GM15510 (cell line): ENCODE data around the gene PYURF.

Experiments used
- POLR2A ChIP-seq: IDR thresholded peaks from 3 replicates; pipeline ENCODE4 v1.6.1; 2011; ENCODE audit warnings: borderline replicate concordance; ENCODE audit not compliant: insufficient read length; ENCODE audit errors: extremely low read depth

Gene PYURF, protein sequence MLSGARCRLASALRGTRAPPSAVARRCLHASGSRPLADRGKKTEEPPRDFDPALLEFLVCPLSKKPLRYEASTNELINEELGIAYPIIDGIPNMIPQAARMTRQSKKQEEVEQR

DNA sequence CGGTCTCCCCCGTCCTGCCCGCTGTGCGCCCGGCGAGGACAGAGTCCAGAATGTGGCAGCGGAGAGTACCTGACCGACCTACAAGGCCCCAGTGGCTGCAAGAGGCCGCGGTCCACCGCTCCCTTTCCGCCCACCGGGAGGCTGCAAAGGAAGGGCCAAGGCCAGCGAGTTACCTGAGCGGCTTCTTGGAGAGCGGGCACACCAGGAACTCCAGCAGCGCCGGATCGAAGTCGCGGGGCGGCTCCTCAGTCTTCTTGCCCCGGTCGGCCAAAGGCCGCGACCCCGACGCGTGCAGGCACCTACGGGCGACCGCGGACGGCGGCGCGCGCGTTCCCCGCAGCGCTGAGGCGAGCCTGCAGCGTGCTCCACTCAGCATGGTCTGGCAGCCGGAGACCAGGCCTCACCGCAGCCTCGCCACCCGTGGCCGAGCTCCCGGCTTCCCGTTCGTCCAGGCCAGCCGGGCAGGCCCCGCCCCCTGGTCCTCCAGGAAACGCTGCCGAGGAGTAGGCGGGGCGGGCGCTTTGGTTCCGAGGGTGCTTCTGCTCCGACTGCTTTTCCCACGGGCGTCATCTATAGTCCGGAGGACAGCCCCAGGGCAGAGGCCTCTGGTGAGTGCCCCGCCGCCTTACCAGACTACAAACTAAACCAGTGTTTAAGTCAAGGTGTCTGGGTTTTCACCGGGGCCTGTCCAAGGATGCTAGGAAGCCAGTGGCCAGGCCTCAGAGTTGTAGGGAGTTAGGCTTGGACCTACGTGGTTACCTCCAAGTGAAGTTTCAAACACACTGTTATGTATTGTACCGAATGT is at the start of gene PYURF:
TSS of gene PYURF (minus strand) at position 452 of the 805 bp plus-strand sequence. CDS start at position 376, 76 bp downstream.
- TF ChIP-seq POLR2A = peak; percentile 92

DNA sequence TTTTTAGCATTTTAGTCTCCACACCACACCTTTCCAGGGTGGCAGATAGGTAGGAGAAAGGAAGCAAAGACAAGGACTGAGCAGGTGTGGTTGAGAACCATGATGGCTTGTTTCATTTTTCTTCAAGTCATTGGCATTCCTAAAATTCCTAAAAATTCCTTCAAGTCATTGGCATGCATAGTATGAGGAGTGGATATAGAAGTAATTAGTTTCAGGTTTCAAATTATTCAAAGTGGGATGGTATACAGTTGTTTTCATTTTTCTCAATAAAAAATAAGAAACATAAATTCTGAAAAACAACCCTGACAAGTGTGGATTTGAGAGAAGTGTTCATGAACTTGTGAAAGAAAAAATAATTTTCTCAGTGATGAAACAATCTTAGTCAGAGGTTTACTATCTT is 46.4 kb upstream of the PYURF start:
- TF ChIP-seq POLR2A = no peak

DNA sequence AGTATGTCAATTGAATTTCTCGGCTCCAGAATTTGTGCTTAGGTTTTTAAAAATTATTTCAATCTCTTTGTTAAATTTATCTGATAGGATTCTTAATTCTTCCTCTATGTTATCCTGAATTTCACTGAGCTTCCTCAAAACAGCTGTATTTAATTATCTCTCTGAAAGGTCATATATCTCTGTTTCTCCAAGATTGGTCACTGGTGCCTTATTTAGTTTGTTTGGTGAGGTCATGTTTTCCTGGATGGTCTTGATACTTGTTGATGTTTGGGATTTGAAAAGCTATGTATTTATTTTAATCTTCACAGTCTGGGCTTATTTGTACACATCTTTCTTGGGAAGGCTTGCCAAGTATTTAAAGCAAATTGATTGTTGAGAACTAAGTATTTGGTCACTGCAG is 44.0 kb upstream of the PYURF start:
- TF ChIP-seq POLR2A = no peak

DNA sequence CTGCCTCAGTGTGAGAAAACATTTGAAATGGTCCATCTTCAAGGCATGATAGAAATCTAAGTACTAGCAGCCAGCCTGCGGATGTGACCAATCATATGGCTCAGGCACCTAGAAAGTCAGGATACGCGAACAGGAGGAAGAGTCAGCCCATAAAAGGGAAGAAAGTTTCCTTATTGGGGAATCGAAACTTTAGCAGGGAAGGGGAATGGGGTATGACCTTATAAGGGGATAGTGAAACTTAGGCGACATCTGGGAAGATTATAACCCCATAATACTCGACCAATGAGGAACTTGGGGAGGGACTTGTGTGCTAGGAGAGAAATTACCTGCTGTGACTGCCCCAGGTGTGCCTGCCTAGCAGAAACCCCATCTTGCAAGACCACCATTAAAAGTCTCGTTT is 26.2 kb upstream of the PYURF start:
- no peak for TF ChIP-seq POLR2A

DNA sequence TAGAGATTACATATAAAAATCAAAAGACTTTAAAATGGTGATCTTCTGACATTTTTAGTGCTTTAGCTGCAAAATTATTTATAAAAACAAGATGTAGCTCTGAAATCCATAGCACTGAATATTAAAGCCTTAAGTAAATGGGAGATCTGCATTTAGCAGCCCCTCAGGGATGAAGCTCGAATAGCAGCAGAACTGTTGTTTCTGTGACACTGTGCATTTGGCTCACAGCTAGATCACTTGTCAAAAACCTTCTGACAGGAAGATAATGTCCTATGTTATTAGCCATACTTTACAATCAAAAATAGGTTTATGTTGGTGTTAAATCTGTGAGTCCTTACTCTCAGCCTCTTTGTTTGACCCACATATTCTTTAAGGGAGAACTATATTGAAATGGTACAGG is 14.1 kb upstream of the PYURF start:
- no peak for TF ChIP-seq POLR2A

DNA sequence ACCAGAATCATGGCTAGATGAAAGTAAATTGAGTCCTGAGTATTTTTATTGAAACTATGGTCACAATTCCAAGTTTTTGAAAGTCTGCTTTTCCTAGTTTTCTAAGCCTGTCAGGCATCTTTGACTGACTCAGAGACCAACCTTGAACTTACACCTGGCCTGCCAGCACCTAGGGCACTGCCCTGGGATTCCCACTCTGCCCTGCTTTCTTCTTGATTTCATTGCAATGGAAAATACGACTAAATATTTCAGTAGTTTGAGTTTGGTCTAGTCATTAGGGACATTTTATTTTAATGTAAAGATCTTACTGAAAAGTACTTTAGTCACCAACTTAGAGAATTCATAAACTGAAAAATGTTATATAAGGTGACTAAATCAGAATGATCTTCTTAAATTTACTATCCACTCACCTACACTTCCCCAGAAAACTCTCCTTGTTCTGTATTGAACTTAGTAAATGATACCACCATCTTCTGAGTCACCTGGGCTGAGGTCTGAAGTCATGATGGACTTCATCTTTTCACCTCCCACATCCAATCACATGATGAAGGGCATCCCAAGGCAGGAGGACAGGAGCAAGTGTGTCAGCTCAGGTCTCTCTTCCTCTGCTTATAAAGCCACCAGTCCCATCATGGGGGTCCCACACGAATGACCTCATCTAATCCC is 11.6 kb upstream of the PYURF start:
- no peak for TF ChIP-seq POLR2A

DNA sequence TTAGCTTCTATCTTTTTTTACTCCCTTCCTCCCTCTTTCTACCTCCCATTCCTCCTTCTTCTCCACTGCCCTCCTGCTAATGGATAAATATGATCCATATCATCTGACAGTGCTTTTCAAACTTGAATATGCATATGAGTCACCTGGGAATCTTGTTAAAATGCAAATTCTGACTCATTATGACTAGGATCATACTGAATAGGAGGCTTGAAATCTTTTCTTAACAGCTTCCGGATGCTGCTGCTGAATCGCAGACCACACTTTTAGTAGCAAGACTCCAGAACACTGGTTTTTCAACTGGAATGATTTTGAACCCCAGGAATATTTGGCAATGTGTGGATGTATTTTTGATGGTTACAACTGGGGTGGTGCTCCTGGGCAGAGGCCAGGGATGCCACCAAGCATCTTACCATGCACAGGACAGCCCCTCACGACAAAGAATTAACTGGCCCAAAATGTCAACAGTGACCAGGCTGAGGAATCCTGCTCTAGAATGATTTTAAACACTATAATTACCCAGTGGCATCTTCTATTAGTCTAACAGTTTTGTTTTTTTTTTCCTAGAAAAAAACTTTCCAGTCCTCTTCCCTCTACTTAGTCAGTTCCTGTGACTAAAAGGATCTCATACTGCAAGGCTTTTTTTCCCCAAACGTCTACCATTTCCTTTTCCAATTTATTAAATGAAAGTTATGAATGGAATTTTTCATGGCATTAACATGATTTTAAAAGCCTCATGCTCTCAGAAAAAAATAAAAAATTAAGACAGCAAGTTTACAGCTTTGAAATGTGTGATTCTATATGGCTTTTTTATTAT is 10.6 kb upstream of the PYURF start:
- TF ChIP-seq POLR2A = no peak

DNA sequence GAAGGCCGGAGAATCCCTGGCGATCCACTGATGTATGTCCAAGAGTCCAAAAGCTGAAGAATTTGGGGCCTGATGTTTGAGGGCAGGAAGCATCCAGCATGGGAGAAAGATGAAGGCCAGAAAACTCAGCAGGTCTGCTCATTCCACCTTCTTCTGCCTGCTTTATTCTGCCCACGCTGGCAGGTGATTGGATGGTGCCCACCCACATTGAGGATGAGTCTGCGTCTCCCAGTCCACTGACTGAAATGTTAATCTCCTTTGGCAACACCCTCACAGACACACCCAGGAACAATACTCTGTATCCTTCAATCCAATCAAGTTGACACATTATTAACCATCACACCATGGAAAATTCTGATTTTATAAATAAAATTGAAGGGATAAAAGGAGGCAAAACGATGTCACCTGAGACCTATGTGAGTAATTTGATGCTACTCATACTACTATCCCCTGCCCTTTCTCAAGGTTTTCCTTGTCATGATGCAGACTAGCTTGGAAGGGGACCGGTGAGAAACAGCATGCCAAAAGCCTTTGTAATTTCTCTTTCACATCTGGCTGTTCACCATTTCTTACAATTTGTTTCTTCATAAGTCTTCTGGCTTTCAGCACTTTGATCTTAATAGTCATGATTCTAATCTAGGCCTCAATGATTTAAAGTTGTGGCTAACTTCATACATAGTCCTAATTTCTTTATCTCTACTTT is 9.7 kb upstream of the PYURF start:
- no peak for TF ChIP-seq POLR2A

DNA sequence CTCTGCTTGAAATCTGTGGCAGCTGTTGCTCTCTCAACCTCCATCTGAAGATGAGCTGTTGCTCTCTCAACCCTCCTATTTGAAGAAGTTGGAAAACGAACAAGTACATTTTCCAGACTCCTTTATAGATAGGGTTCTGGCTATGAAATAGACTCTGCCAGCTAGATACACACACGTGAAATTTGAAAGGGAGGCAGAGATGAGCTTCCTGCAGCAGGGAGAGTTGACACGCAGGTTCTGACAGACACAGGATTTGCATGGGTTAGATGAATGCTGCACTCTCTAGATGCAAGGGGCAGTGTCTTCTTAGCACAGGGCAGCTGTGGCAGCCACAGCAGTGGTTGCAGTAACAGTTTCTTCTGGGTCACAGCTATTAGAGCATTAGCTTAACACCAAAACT is 8.0 kb upstream of the PYURF start:
- no peak for TF ChIP-seq POLR2A

DNA sequence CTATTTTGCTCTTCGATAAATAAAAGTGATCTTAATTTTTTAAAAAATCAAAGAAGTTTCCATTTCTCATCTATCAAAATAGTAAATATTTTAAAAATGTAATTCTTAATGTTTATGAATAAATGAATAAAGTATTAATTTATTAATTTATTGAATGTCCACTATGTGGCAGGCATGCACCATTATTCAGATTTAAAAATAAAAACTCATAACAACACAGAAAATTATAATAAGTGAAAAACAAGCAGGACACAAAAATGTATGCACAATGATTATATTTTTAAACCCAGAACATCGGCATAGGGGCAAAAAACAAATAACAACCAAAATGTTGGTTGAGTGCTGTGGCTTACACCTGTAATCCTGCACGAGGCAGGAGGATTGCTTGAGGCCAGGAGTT is 5.3 kb upstream of the PYURF start:
- no peak for TF ChIP-seq POLR2A

DNA sequence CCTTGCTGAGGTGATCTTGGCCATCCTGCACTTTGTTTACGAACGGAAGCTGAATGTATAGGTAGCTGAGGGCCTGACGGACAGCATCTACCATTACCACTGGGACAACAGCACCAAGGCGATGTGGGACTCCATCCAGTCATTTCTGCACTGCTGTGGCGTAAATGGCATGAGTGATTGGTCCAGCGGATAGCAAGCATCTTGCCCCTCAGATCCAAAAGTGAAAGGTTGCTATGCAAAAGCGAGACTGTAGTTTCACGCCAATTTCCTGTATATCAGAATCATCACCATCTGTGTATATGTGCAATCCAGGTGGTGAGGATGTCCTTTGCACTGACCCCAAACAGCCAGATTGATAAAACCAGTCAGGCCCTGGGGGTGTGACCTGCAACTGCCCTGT is 4.2 kb upstream of the PYURF start:
- no peak for TF ChIP-seq POLR2A

DNA sequence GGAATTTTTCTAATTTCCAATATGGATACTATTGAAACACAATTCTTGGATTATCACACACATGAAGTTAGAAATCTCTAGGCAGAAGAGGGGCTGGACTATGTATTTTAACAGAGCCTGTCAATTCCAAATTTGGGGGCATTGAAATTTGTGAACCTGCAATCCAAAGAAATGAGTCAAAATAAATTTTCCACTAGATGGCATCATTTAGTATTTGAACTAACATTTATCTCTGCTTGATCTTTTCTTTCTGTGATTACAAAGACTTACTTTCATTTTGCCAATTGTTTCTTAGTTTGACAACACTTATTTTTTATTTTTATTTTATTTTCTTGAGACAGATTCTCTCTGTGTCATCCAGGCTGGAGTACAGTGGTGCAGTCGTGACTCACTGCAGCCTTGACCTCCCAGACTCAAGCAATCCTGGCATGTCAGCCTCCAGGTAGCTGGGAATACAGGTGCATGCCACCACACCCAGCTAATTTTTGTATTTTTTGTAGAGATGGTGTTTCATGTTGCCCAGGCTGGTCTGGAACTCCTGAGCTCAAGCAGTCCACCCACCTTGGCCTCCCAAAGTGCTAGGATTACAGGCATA is 2.7 kb upstream of the PYURF start:
- no peak for TF ChIP-seq POLR2A

DNA sequence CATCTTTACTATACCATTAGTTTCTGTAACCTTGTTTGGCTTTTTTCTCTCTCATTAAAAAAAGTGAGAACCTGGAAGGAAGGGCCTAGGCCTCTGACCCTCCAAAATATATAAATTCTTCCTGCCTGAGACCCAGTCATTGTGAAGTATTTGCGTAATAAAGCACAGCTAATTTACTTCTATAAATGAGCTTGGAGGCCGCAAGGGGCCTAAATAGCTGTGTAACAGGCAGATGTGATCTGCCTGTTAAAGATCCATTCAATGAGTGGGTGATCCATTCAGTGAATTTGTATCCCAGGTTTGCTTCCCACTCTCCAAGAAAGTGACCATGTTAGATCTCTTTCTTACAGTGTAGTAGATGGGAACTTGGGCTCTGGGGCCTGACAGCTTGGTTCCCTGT is 595 bp upstream of the PYURF start:
- TF ChIP-seq POLR2A = no peak

DNA sequence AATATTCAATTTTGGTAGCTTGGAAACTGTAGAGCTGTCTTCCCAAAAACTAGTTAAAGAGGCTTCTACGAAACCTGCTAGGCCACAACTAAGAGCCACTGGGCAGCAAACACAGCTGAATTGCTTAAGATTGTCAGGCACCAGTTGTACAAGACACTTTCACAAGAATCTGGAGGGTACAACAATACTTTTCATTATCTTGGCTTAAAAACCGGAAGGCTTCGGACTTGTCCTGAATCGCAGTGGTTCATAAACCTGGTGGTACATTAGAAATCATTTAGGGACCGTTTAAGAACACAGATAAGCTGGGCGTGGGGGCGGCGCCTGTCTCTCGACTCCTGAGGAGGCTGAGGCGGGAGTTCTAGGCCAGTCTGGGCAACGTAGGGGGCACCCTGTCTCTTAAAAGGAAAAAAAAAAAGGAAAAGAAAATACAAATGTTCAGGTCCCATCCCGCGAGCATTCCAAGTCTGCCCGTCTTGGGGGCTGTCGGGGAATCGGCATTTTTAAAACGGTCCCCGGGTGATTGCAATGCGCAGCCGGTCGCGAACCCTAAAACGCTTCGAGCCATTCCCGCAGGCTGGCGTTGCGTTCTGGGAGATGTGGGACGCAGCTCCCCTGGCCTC is 763 bp downstream of the PYURF start:
- TF ChIP-seq POLR2A = no peak
